H1 (cell line): ENCODE measurements around the gene ADIPOR1. TPM values are rescaled to one million over a fixed set of nuclear protein-coding genes. Genes with fewer than 3 reads are reported as not detected.
A peak's percentile ranks its signal among the peaks of the same experiment; 100 is the strongest.

Source experiments
- CTCF ChIA-PET: fragments of 300-600 bp; sonication (Branson Sonifier 250); formaldehyde crosslinking; loops from one replicate; lab custom pipeline; 2021; ENCODE audit not compliant: partially characterized antibody; lab: Charles Lee
- POLR2A ChIA-PET: fragments of 300-600 bp; sonication (Branson Sonifier 250); formaldehyde crosslinking; loops from one replicate; lab custom pipeline; 2021; ENCODE audit warnings: inconsistent platforms; ENCODE audit not compliant: partially characterized antibody; lab: Charles Lee
- DNase-seq, 2 experiments: peaks; one replicate each; pipeline versions ENCODE4 v3.0.0 to v3.0.0-alpha.2; 2010 to 2022; ENCODE audit warnings: low spot score in 2 of 2, low read depth in 1 of 2, mixed read lengths in 1 of 2
- FAIRE-seq: peaks from 2 replicates; lab custom pipeline; 2011; peaks lifted over from hg19 to GRCh38; lab: Jason Lieb, UNC
- H2AFZ ChIP-seq: 2 replicates; pipeline ENCODE4 v1.8.1; 2012; ENCODE audit warnings: low read length, inconsistent platforms
- H2AK5ac ChIP-seq: 2 replicates; pipeline ENCODE4 v1.6.1; 2013; ENCODE audit warnings: low read depth, low read length
- H2BK120ac ChIP-seq: replicated peaks from 2 replicates; pipeline ENCODE3; 2013; ENCODE audit warnings: low read depth, low read length, inconsistent platforms
- H2BK12ac ChIP-seq: 2 replicates; pipeline ENCODE4 v1.6.1; 2013; ENCODE audit warnings: low read depth, low read length
- H2BK15ac ChIP-seq: 2 replicates; pipeline ENCODE4 v1.6.1; 2013; ENCODE audit warnings: low read length
- H2BK20ac ChIP-seq: 2 replicates; pipeline ENCODE4 v1.6.1; 2013; ENCODE audit warnings: low read length
- H2BK5ac ChIP-seq: 2 replicates; pipeline ENCODE4 v1.6.1; 2013; ENCODE audit warnings: low read depth, low read length
- H3K14ac ChIP-seq: 2 replicates; pipeline ENCODE4 v1.6.1; 2013; ENCODE audit warnings: inconsistent platforms; ENCODE audit not compliant: insufficient read length
- H3K18ac ChIP-seq: 2 replicates; pipeline ENCODE4 v1.6.1; 2013; ENCODE audit warnings: low read length; ENCODE audit errors: extremely low read depth
- H3K23ac ChIP-seq: 2 replicates; pipeline ENCODE4 v1.6.1; 2013; ENCODE audit warnings: inconsistent platforms; ENCODE audit not compliant: insufficient read length
- H3K23me2 ChIP-seq: 2 replicates; pipeline ENCODE4 v1.6.1; 2013; ENCODE audit warnings: low read depth, low read length
- H3K27ac ChIP-seq: 2 replicates; pipeline ENCODE4 v1.6.1; 2011; ENCODE audit warnings: low read depth, low read length, inconsistent platforms
- H3K27me3 ChIP-seq, 4 experiments: replicated peaks in 1 of 4; 1 replicate in 1 of 4; 2 replicates in 3 of 4; pipeline versions ENCODE4 v1.6.1 to v1.8.1; 2011 to 2013; ENCODE audit warnings: low read length in 3 of 4, mild to moderate bottlenecking in 3 of 4, inconsistent platforms in 2 of 4, mixed read lengths in 2 of 4, moderate library complexity in 1 of 4; ENCODE audit not compliant: control insufficient read depth in 3 of 4, insufficient read depth in 3 of 4; ENCODE audit errors: extremely low read depth in 1 of 4
- H3K36me3 ChIP-seq, 4 experiments: 2 replicates each; pipeline versions ENCODE4 v1.6.1 to v1.8.1; 2011 to 2013; ENCODE audit warnings: mild to moderate bottlenecking in 4 of 4, low read length in 3 of 4, moderate library complexity in 2 of 4, control low read depth in 1 of 4, inconsistent platforms in 1 of 4; ENCODE audit not compliant: insufficient read depth in 4 of 4, control insufficient read depth in 2 of 4
- H3K4ac ChIP-seq: replicated peaks from 2 replicates; pipeline ENCODE3; 2013; ENCODE audit warnings: low read length, low read depth, mixed read lengths, inconsistent platforms; ENCODE audit not compliant: insufficient read length
- H3K4me1 ChIP-seq, 4 experiments: replicated peaks in 1 of 4; 1 replicate in 1 of 4; 2 replicates in 3 of 4; pipeline versions ENCODE4 v1.6.1 to v1.8.1; 2011 to 2013; ENCODE audit warnings: low read length in 3 of 4, inconsistent platforms in 2 of 4, mixed read lengths in 1 of 4; ENCODE audit not compliant: insufficient read depth in 4 of 4, control insufficient read depth in 3 of 4
- H3K4me2 ChIP-seq, 2 experiments: 2 replicates each; pipeline versions ENCODE4 v1.6.1 to v1.8.1; 2011 to 2013; ENCODE audit warnings: low read depth in 2 of 2, low read length in 2 of 2, control low read depth in 1 of 2, inconsistent platforms in 1 of 2, mild to moderate bottlenecking in 1 of 2; ENCODE audit not compliant: insufficient read depth in 1 of 2
- H3K4me3 ChIP-seq, 4 experiments: fragments of 200-600, 300-600 bp in 1 of 4; sonication (generic), shearing (Covaris generic), sonication (Bioruptor Twin) in 1 of 4; 2 replicates each; pipeline versions ENCODE4 v1.5.1 to v1.8.1; 2011 to 2016; ENCODE audit warnings: low read length in 4 of 4, low read depth in 3 of 4, control low read depth in 2 of 4, inconsistent platforms in 2 of 4, mild to moderate bottlenecking in 2 of 4, mixed read lengths in 1 of 4, moderate library complexity in 1 of 4; ENCODE audit not compliant: insufficient read depth in 2 of 4; ENCODE audit errors: extremely low read depth in 1 of 4
- H3K56ac ChIP-seq: replicated peaks from 2 replicates; pipeline ENCODE3; 2013; ENCODE audit warnings: low read depth, mild to moderate bottlenecking, mixed read lengths, low read length, inconsistent platforms; ENCODE audit not compliant: insufficient read length
- H3K79me1 ChIP-seq: 2 replicates; pipeline ENCODE4 v1.6.1; 2013; ENCODE audit warnings: low read depth, low read length, control low read depth
- H3K79me2 ChIP-seq, 2 experiments: 2 replicates each; pipeline versions ENCODE4 v1.6.1 to v1.8.1; 2012 to 2013; ENCODE audit warnings: low read length in 2 of 2, mild to moderate bottlenecking in 2 of 2, inconsistent platforms in 1 of 2; ENCODE audit not compliant: insufficient read depth in 2 of 2, control insufficient read depth in 1 of 2
- H3K9ac ChIP-seq, 4 experiments: replicated peaks in 1 of 4; 1 replicate in 1 of 4; 2 replicates in 3 of 4; pipeline versions ENCODE4 v1.6.1 to v1.8.1; 2011 to 2013; ENCODE audit warnings: low read depth in 3 of 4, low read length in 3 of 4, control low read depth in 2 of 4, mild to moderate bottlenecking in 2 of 4, moderate library complexity in 2 of 4, inconsistent platforms in 1 of 4; ENCODE audit errors: extremely low read depth in 1 of 4
- H3K9me3 ChIP-seq, 2 experiments: 2 replicates each; pipeline versions ENCODE4 v1.6.1 to v1.8.1; 2012 to 2013; ENCODE audit warnings: mild to moderate bottlenecking in 2 of 2, moderate library complexity in 2 of 2, control low read depth in 1 of 2, inconsistent platforms in 1 of 2, low read depth in 1 of 2, low read length in 1 of 2, mixed read lengths in 1 of 2; ENCODE audit not compliant: insufficient read depth in 2 of 2
- H4K20me1 ChIP-seq, 2 experiments: replicated peaks in 1 of 2; 2 replicates each; pipeline versions ENCODE3 to v1.8.1; 2011 to 2013; ENCODE audit warnings: inconsistent platforms in 2 of 2, low read length in 2 of 2, mild to moderate bottlenecking in 1 of 2; ENCODE audit not compliant: insufficient read depth in 2 of 2, control insufficient read depth in 1 of 2
- H4K5ac ChIP-seq: 2 replicates; pipeline ENCODE4 v1.6.1; 2013; ENCODE audit warnings: low read length, low read depth, mixed read lengths, inconsistent platforms; ENCODE audit not compliant: insufficient read length
- H4K8ac ChIP-seq: 2 replicates; pipeline ENCODE4 v1.8.0; 2013; ENCODE audit warnings: mild to moderate bottlenecking, moderate library complexity, low read length, inconsistent platforms; ENCODE audit not compliant: insufficient read depth; ENCODE audit errors: extremely low read depth
- H4K91ac ChIP-seq: replicated peaks from 2 replicates; pipeline ENCODE3; 2013; ENCODE audit warnings: low read length, mixed read lengths, inconsistent platforms; ENCODE audit not compliant: insufficient read length
- BCL11A ChIP-seq, 2 experiments: IDR thresholded peaks; one replicate each; pipeline ENCODE4 v1.6.1; 2011; ENCODE audit warnings: low read depth in 2 of 2, low read length in 2 of 2, mild to moderate bottlenecking in 2 of 2
- EP300 ChIP-seq, 2 experiments: IDR thresholded peaks; 1 replicate in 1 of 2; 2 replicates in 1 of 2; pipeline ENCODE4 v1.6.1; 2011 to 2012; ENCODE audit warnings: low read depth in 2 of 2, low read length in 2 of 2, mild to moderate bottlenecking in 2 of 2, borderline replicate concordance in 1 of 2, inconsistent platforms in 1 of 2, moderate library complexity in 1 of 2
- GTF2F1 ChIP-seq: IDR thresholded peaks from 2 replicates; pipeline ENCODE4 v1.6.1; 2012; ENCODE audit warnings: low read depth, low read length, improper control_type of control experiment, borderline replicate concordance
- POLR2A ChIP-seq, 2 experiments: IDR thresholded peaks; 1 replicate in 1 of 2; 2 replicates in 1 of 2; pipeline ENCODE4 v1.6.1; 2011; ENCODE audit warnings: low read depth in 2 of 2, low read length in 2 of 2, mild to moderate bottlenecking in 2 of 2; ENCODE audit errors: control extremely low read depth in 1 of 2
- RAD21 ChIP-seq, 2 experiments: IDR thresholded peaks in 1 of 2; conservative IDR thresholded peaks in 1 of 2; 2 replicates each; pipeline ENCODE4 v1.6.1; 2011; ENCODE audit warnings: low read depth in 2 of 2, low read length in 2 of 2, improper control_type of control experiment in 1 of 2, inconsistent platforms in 1 of 2, mild to moderate bottlenecking in 1 of 2, moderate library complexity in 1 of 2
- SIRT6 ChIP-seq: IDR thresholded peaks from one replicate; pipeline ENCODE4 v1.7.1; 2012; ENCODE audit warnings: low read length, inconsistent platforms
- SP4 ChIP-seq: IDR thresholded peaks from 2 replicates; pipeline ENCODE4 v1.6.1; 2012; ENCODE audit warnings: low read length, inconsistent platforms
- SRF ChIP-seq: IDR thresholded peaks from 2 replicates; pipeline ENCODE4 v1.6.1; 2011; ENCODE audit warnings: mild to moderate bottlenecking, low read depth, low read length, moderate library complexity
- TEAD4 ChIP-seq: IDR thresholded peaks from 2 replicates; pipeline ENCODE4 v1.6.1; 2012; ENCODE audit warnings: low read depth, low read length, inconsistent platforms, mixed read lengths
- WGBS, 2 experiments: shearing (Covaris generic) in 1 of 2; methylation state at CpG; one replicate each; pipeline versions ENCODE4 v1.1.6 to v1.1.7; 2013 to 2015; ENCODE audit warnings: low lambda C conversion rate in 2 of 2, mixed read lengths in 2 of 2, inconsistent platforms in 1 of 2, low coverage in 1 of 2, missing lambda C conversion rate in 1 of 2; ENCODE audit not compliant: insufficient replicate concordance in 2 of 2, insufficient coverage in 1 of 2, insufficient read length in 1 of 2; ENCODE audit errors: extremely low coverage in 1 of 2, missing lambda C conversion rate in 1 of 2; 5-methylcytosine and 5-hydroxymethylcytosine counted together
- polyA plus RNA-seq, 7 experiments: library from polyadenylated mRNA; depleted of rRNA in 3 of 7; stranded (reverse) in 5 of 7; unstranded in 2 of 7; fragments of >200 nt in 5 of 7; fragments of 200-250 nt in 2 of 7; gene quantifications; 1 replicate in 5 of 7; 2 replicates in 1 of 7; 4 replicates in 1 of 7; pipeline versions ENCODE4 v1.2.1 to v1.2.3, GENCODE V29; 2011 to 2013; ENCODE audit warnings: missing spikeins in 2 of 7, mixed read lengths in 2 of 7
- total RNA-seq: library from RNA; stranded (reverse); fragmentation: NEBNext Ultra II Directional; extraction: Animal tissue kit (Norgen Biotek cat#: 25700); gene quantifications from 2 replicates; pipeline ENCODE4 v1.2.1, GENCODE V29; 2021
- TF ChIP-seq, protein P1 (sequence below): IDR thresholded peaks from 2 replicates; pipeline ENCODE4 v1.6.1; 2012; ENCODE audit warnings: inconsistent platforms
- TF ChIP-seq, protein P2 (sequence below): IDR thresholded peaks from 2 replicates; pipeline ENCODE4 v1.6.1; 2011; ENCODE audit warnings: low read length, improper control_type of control experiment
- TF ChIP-seq, protein P3 (sequence below): IDR thresholded peaks from 2 replicates; pipeline ENCODE4 v1.6.1; 2011; ENCODE audit warnings: low read depth, mild to moderate bottlenecking, low read length; ENCODE audit not compliant: insufficient read depth

Gene ADIPOR1
- total and polyA plus RNA-seq, 2 of the 8 experiments (the other 6 are each of a cell fraction or from before 2014, with no cell fraction given): 69.8 to 118 TPM

DNA sequence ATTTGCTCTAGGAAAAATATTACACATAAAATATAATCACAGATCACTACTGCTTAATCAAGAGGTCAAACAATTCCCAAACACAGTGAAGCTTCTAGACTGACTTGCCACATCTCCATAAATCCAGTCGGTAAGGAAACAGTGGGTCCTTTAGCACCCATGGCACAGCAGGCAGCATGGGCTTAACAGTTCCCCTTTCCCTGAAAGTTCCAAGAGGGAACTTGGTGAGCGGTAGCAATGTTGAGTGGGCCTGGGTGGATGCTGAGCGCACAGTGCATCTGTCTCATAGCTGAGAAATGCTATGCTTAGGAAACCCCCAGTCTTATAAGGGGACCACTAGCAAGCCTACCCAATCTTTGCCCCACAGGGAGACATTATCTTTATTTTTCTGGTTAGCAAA lies 16.7 kb upstream of the ADIPOR1 start:
- Histone ChIP-seq H3K4me3 (no peak overlapping the region), H4K91ac (no peak overlapping the region), H3K4me1 (no peaks in the 10 kb centered on the region; a peak in 1 of 7 replicates), H2BK15ac (no peak overlapping the region), H2BK12ac (no peak overlapping the region), H2BK5ac (no peak overlapping the region), H3K23me2 (no peaks in the 10 kb centered on the region), H3K4me2 (no peak overlapping the region), H2AK5ac (no peak overlapping the region), H3K9me3 (no peaks in the 10 kb centered on the region), H2AFZ (no peak overlapping the region), H3K18ac (no peak overlapping the region), H3K36me3 (no peaks in the 10 kb centered on the region), H3K27ac (no peak overlapping the region), H3K56ac (no peak overlapping the region), H4K20me1 (no peaks in the 10 kb centered on the region), H3K27me3 (no peaks in the 10 kb centered on the region), H4K8ac (no peak overlapping the region), H3K79me1 (no peaks in the 10 kb centered on the region), H3K79me2 (no peaks in the 10 kb centered on the region), H2BK20ac (peak overlapping the region; percentile 86; the same call in 1 of the 2 replicates), H3K9ac (no peak overlapping the region), H4K5ac (no peak overlapping the region), H3K14ac (no peak overlapping the region), H3K23ac (no peak overlapping the region), H2BK120ac (no peak overlapping the region), H3K4ac (no peak overlapping the region)
- CTCF ChIA-PET: no interaction called here
- POLR2A ChIA-PET: no interaction called here
- no peak for FAIRE-seq
- 87% methylated on average over 3 of the region's 3 CpGs; no CpG with 5 or more reads in 1 of the 2 experiments for WGBS, 2 experiments
- DNase-seq: no peak
- TF ChIP-seq SP4: no peak
- no peak for TF ChIP-seq RAD21 (IDR thresholded peaks at IDR 0.05 in 1 of 2, conservative IDR thresholded peaks at IDR 0.05 in 1 of 2; ENCODE audit: low read depth in 2 of 2, low read length in 2 of 2)
- TF ChIP-seq, protein P1, sequence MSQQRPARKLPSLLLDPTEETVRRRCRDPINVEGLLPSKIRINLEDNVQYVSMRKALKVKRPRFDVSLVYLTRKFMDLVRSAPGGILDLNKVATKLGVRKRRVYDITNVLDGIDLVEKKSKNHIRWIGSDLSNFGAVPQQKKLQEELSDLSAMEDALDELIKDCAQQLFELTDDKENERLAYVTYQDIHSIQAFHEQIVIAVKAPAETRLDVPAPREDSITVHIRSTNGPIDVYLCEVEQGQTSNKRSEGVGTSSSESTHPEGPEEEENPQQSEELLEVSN: no peak
- no peak for TF ChIP-seq POLR2A (IDR thresholded peaks at IDR 0.05; ENCODE audit: control extremely low read depth in 1 of 2, low read depth in 2 of 2, low read length in 2 of 2)
- TF ChIP-seq EP300 (IDR thresholded peaks at IDR 0.05; ENCODE audit: borderline replicate concordance in 1 of 2, low read depth in 2 of 2, low read length in 2 of 2): no peak
- TF ChIP-seq GTF2F1: no peak
- TF ChIP-seq SIRT6: no peak
- no peak for TF ChIP-seq BCL11A (IDR thresholded peaks at IDR 0.05; ENCODE audit: low read depth in 2 of 2, low read length in 2 of 2)
- no peak for TF ChIP-seq SRF
- TF ChIP-seq, protein P2, sequence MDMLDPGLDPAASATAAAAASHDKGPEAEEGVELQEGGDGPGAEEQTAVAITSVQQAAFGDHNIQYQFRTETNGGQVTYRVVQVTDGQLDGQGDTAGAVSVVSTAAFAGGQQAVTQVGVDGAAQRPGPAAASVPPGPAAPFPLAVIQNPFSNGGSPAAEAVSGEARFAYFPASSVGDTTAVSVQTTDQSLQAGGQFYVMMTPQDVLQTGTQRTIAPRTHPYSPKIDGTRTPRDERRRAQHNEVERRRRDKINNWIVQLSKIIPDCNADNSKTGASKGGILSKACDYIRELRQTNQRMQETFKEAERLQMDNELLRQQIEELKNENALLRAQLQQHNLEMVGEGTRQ: no peak
- TF ChIP-seq, protein P3, sequence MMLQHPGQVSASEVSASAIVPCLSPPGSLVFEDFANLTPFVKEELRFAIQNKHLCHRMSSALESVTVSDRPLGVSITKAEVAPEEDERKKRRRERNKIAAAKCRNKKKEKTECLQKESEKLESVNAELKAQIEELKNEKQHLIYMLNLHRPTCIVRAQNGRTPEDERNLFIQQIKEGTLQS: no peak
- TF ChIP-seq TEAD4: no peak
